Breast epithelium (tissue), 3 donors: ENCODE data around the gene ERN1.

ENCODE experiments used
- POLR2A ChIP-seq: fragments of 450-650 bp; IDR thresholded peaks from one replicate; pipeline ENCODE4 v1.6.1; 2016; ENCODE audit warnings: antibody characterized with exemption, mild to moderate bottlenecking, moderate library complexity
- TF ChIP-seq, protein P1 (sequence below), 3 donors: fragments of 450-650 bp; IDR thresholded peaks; one replicate each; pipeline ENCODE4 v1.5.1; 2016 to 2017; ENCODE audit warnings: antibody characterized with exemption in 3 of 3, mild to moderate bottlenecking in 3 of 3, moderate library complexity in 3 of 3

DNA sequence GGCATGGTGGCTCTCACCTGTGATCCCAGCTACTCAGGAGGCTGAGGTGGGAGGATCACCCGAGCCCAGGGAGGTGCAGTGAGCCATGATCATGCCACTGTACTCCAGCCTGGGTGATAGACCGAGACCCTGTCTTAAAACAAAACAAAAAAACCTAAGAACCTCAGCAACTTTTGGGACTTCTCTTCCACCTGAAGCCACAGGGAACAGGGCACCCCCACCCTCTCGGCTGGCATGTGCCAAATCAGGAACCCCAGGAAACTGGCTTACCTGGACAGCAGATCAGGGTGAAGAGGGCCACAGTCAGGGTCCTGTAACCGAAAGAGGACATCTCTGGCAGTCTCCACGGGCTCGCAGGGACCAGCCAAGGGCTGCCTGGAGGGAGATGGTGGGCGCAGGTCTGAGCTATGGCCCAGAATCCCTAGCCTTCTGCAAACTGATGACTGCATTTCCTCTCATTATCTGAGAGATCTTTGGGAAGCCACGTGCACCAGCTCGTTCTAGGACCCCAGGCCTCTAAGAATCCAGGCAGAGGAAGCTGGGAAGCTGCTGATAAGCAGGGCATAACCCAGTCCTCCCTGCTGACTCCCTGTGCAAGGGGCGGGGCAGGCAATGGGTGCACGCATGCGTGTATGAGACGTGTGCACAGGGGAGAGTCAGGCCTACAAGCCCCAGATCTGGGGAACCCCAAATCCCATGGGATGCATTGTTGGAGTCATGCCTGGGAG is 123.4 kb downstream of the ERN1 start:
- TF ChIP-seq, protein P1, sequence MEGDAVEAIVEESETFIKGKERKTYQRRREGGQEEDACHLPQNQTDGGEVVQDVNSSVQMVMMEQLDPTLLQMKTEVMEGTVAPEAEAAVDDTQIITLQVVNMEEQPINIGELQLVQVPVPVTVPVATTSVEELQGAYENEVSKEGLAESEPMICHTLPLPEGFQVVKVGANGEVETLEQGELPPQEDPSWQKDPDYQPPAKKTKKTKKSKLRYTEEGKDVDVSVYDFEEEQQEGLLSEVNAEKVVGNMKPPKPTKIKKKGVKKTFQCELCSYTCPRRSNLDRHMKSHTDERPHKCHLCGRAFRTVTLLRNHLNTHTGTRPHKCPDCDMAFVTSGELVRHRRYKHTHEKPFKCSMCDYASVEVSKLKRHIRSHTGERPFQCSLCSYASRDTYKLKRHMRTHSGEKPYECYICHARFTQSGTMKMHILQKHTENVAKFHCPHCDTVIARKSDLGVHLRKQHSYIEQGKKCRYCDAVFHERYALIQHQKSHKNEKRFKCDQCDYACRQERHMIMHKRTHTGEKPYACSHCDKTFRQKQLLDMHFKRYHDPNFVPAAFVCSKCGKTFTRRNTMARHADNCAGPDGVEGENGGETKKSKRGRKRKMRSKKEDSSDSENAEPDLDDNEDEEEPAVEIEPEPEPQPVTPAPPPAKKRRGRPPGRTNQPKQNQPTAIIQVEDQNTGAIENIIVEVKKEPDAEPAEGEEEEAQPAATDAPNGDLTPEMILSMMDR (IDR thresholded peaks at IDR 0.05), result no peak
- TF ChIP-seq POLR2A, result no peak
